Hepatocyte (in vitro differentiated cells): ENCODE results near the gene FAT2.

ENCODE experiments used
- CTCF ChIP-seq: fragments of 200-600 bp; sonication (generic); IDR thresholded peaks from 2 replicates; pipeline ENCODE4 v1.5.1; 2016; ENCODE audit warnings: antibody characterized with exemption, mild to moderate bottlenecking; ENCODE audit not compliant: poor library complexity
- EZH2 ChIP-seq: fragments of 200-600 bp; sonication (generic); IDR thresholded peaks from 2 replicates; pipeline ENCODE4 v1.6.1; 2016; ENCODE audit warnings: antibody characterized with exemption, mild to moderate bottlenecking, borderline replicate concordance

GRCh38 chr5:151550146-151550545 is 41.0 kb downstream of the FAT2 start:
- TF ChIP-seq EZH2 (no peak), CTCF (no peak)
